ENCODE measurements around the gene HES7. TPM values are rescaled to one million over a fixed set of nuclear protein-coding genes. Genes with fewer than 3 reads are reported as not detected.

HES7 gene
- total and polyA plus RNA-seq, 9 of the 15 experiments (the other 6 are each of a cell fraction or from before 2014, with no cell fraction given), result 0.03 to 1.7 (median 0.14) TPM; not detected in 1

DNA sequence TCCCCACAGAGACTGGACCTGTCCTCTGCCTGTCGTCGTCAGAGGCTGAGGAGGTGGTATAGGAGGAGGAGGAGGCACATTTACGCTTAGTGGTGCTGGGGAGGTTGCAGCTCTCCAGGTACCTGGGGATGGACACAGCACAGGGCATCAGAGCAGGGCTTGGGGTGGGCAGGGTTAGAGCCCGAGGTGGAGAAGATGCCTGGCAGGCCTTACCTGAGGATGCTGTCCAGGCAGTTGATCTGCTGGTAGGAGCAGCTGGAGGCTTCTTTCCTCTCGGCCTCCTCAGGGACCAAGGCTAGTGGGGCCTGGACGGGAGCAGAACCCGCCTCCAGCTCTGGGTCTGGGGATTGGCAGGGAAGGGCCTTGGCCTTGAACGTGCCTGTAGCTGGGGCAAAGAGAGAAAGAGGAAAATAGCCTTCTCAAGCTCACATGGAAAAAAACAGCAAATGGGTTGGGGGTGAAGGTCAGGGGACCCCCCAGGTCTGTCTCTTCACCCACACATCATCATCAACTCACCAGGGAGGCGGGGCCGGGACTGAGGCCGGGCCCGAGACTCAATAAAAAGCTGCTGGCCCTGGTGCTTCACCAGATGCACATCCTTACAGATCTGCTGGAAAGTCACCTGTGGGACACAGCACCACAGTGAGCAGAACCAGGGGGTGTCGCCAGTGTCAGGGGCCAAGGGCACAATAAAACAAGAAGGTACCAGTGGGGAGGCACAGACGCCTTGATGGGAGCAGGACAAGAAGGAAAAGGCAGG is 22.7 kb upstream of the HES7 start:
- ATAC-seq, result no peak
- H3K4me2 ChIP-seq (ENCODE audit: insufficient read depth, low read length), result no peak overlapping the region
- no peak overlapping the region for H3K9ac ChIP-seq (ENCODE audit: insufficient read depth in 1 of 2, low read depth in 2 of 2, low read length in 2 of 2)
- H3K9me3 ChIP-seq (replicated peaks; ENCODE audit: control insufficient read depth, insufficient read depth, low read depth, low read length), result no peaks in the 10 kb centered on the region
- FAIRE-seq, result no peak
- intact Hi-C loops (cut with micrococcal nuclease) (no loop called here), in situ Hi-C loops (cut with MboI) (no loop called here)
- POLR2A ChIA-PET, result interaction anchor here (0.6 kb wide), 1 partner anchor 8 kb away, joined by 3 read pairs; no protein-coding TSS in a partner anchor
- CTCF ChIA-PET (ENCODE audit: low intra/inter-chr PET ratio), result no interaction called here
- no peak overlapping the region for H3K4me3 ChIP-seq
- DNase-seq (ENCODE audit: extremely low read depth in 1 of 4, low spot score in 3 of 4), result no peak
- 88% methylated on average over 8 of the region's 14 CpGs for WGBS (ENCODE audit: insufficient coverage, low coverage, missing lambda C conversion rate)
- peaks cover 15% of the 10 kb centered on the region for H3K79me2 ChIP-seq (ENCODE audit: control insufficient read depth, insufficient read depth, low read length)
- H3K27me3 ChIP-seq (ENCODE audit: control insufficient read depth in 2 of 2, insufficient read depth in 2 of 2, low read length in 2 of 2), result no peaks in the 10 kb centered on the region
- no peak overlapping the region for H3K27ac ChIP-seq (ENCODE audit: extremely low read depth, low read depth, low read length)
- no peak overlapping the region for H2AFZ ChIP-seq (ENCODE audit: low read depth, low read length)
- H3K9me1 ChIP-seq (ENCODE audit: control insufficient read depth, insufficient read depth, low read length), result no peaks in the 10 kb centered on the region
- H3K4me1 ChIP-seq (replicated peaks in 1 of 2; ENCODE audit: control insufficient read depth in 2 of 2, insufficient read depth in 2 of 2, low read length in 2 of 2), result peaks cover 0 to 29% of the 10 kb centered on the region in 2 experiments; a peak in 3 of 5 replicates
- peaks cover 69% of the 10 kb centered on the region; the same call in 2 of the 3 replicates for H3K36me3 ChIP-seq (ENCODE audit: control insufficient read depth, insufficient read depth, low read length)
- 0 out of 2 replicates have a peak, but pooled peaks cover 4% of the 10 kb centered on the region for H4K20me1 ChIP-seq (replicated peaks; ENCODE audit: control insufficient read depth, insufficient read depth, low read length)
- no TSS peak for BruUV-seq (replicated peaks)
- TF ChIP-seq TARDBP (IDR thresholded peaks at IDR 0.05) (no peak), LCOR (CRISPR knock-in tag; IDR thresholded peaks at IDR 0.05) (no peak)

DNA sequence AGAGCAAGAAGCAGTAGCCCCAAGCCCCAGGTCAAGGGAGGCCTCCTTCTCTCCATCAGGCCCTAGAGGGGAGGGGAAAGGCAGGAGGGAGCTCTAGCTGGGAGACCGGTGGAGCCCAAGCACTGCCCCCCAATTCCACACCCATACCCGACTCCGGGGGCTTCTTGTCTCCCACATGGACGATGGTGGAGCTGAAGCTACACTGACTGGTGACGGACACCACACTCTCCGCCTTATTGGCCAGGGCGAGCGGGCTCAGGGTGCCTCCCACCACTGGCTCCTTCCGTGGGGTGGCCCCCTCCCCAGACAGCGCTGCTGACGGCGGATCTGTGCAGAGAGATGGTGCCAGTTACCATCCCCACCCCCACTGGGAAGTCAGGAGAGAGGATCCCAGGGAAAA is 21.9 kb upstream of the HES7 start:
- in situ Hi-C loops (cut with MboI), result no loop called here
- peaks cover 75% of the 10 kb centered on the region; the same call in 2 of the 3 replicates for H3K36me3 ChIP-seq (ENCODE audit: control insufficient read depth, insufficient read depth, low read length)
- H2AFZ ChIP-seq (ENCODE audit: low read depth, low read length), result no peak overlapping the region
- DNase-seq (ENCODE audit: extremely low read depth in 1 of 4, low spot score in 3 of 4), result no peak
- WGBS (ENCODE audit: insufficient coverage, low coverage, missing lambda C conversion rate), result 40% methylated on average over 1 of the region's 12 CpGs
- no peak for ATAC-seq
- H4K20me1 ChIP-seq (replicated peaks; ENCODE audit: control insufficient read depth, insufficient read depth, low read length), result 0 out of 2 replicates have a peak, but pooled peaks cover 2% of the 10 kb centered on the region
- no peak overlapping the region for H3K4me3 ChIP-seq
- FAIRE-seq, result no peak
- ChIA-PET CTCF (ENCODE audit: low intra/inter-chr PET ratio) (no interaction called here), POLR2A (interaction anchor here (1.0 kb wide), 1 partner anchor 13 kb away, joined by 5 read pairs; no protein-coding TSS in a partner anchor)
- intact Hi-C loops (cut with micrococcal nuclease), result no loop called here
- peaks cover 7% of the 10 kb centered on the region for H3K79me2 ChIP-seq (ENCODE audit: control insufficient read depth, insufficient read depth, low read length)
- H3K9me3 ChIP-seq (replicated peaks; ENCODE audit: control insufficient read depth, insufficient read depth, low read depth, low read length), result no peaks in the 10 kb centered on the region
- no peaks in the 10 kb centered on the region for H3K9me1 ChIP-seq (ENCODE audit: control insufficient read depth, insufficient read depth, low read length)
- no peaks in the 10 kb centered on the region for H3K27me3 ChIP-seq (ENCODE audit: control insufficient read depth in 2 of 2, insufficient read depth in 2 of 2, low read length in 2 of 2)
- peaks cover 0 to 25% of the 10 kb centered on the region in 2 experiments; a peak in 3 of 5 replicates for H3K4me1 ChIP-seq (replicated peaks in 1 of 2; ENCODE audit: control insufficient read depth in 2 of 2, insufficient read depth in 2 of 2, low read length in 2 of 2)
- no peak overlapping the region; a peak in 1 of 4 replicates for H3K9ac ChIP-seq (ENCODE audit: insufficient read depth in 1 of 2, low read depth in 2 of 2, low read length in 2 of 2)
- no peak overlapping the region for H3K4me2 ChIP-seq (ENCODE audit: insufficient read depth, low read length)
- no TSS peak for BruUV-seq (replicated peaks)
- H3K27ac ChIP-seq (ENCODE audit: extremely low read depth, low read depth, low read length), result no peak overlapping the region
- no peak for TF ChIP-seq EZH2 (IDR thresholded peaks at IDR 0.05; ENCODE audit: borderline replicate concordance, low read depth, low read length)
- no peak for TF ChIP-seq TCFL5 (CRISPR knock-in tag; conservative IDR thresholded peaks at IDR 0.05)
- no peak for TF ChIP-seq TBL1XR1 (IDR thresholded peaks at IDR 0.05; ENCODE audit: low read length in 2 of 2)
- TF ChIP-seq GATAD2B (IDR thresholded peaks at IDR 0.05; ENCODE audit: borderline replicate concordance), result no peak
- no peak for TF ChIP-seq HDAC2 (IDR thresholded peaks at IDR 0.05)
- TF ChIP-seq C11orf30 (IDR thresholded peaks at IDR 0.05; ENCODE audit: low read depth), result no peak
- TF ChIP-seq ZNF324 (CRISPR knock-in tag; IDR thresholded peaks at IDR 0.05), result no peak
- TF ChIP-seq RBM39 (optimal IDR thresholded peaks at IDR 0.05; ENCODE audit: low read depth, low read length), result no peak
- no peak for TF ChIP-seq BMI1 (IDR thresholded peaks at IDR 0.05; ENCODE audit: low read length)
- TF ChIP-seq SMAD3 (CRISPR knock-in tag; conservative IDR thresholded peaks at IDR 0.05), result no peak
- no peak for TF ChIP-seq NBN (IDR thresholded peaks at IDR 0.05; ENCODE audit: low read depth)
- no peak for TF ChIP-seq ZNF140 (CRISPR knock-in tag; IDR thresholded peaks at IDR 0.05)
- TF ChIP-seq JUND (IDR thresholded peaks at IDR 0.05; ENCODE audit: borderline replicate concordance, low read depth, low read length), result no peak
- TF ChIP-seq JUND (tag; IDR thresholded peaks at IDR 0.05; ENCODE audit: borderline replicate concordance, low read depth, low read length), result no peak

Data from K562 (cell line).